MCF 10A (cell line): ENCODE data around the gene TLNRD1. TPM values are rescaled to one million over a fixed set of nuclear protein-coding genes. Genes with fewer than 3 reads are reported as not detected.

Experiments used
- BruUV-seq: library from RNA; stranded (reverse); fragments of 400-500 nt; replicated peaks from 2 replicates; lab custom pipeline; 2021; lab: Mats Ljungman, UMichigan
- CTCF ChIA-PET: fragments of 300-600 bp; sonication (Branson Sonifier 250); formaldehyde crosslinking; extraction: SDS; loops from one replicate; lab custom pipeline; 2021; ENCODE audit warnings: antibody characterized with exemption, inconsistent platforms; lab: Yijun Ruan, JAX
- POLR2A ChIA-PET: fragments of 300-600, 350-650 bp; sonication (Branson Sonifier 250); formaldehyde crosslinking; extraction: SDS; loops from one replicate; lab custom pipeline; 2020; ENCODE audit warnings: antibody characterized with exemption, inconsistent platforms; lab: Yijun Ruan, JAX
- DNase-seq: peaks from one replicate; pipeline ENCODE4 v3.0.0-alpha.2; 2018; ENCODE audit not compliant: unreplicated experiment
- H3K27ac Mint-ChIP-seq: one replicate; pipeline ENCODE4 v1.8.0; 2022; ENCODE audit warnings: mild to moderate bottlenecking, low read depth, mixed read lengths; ENCODE audit not compliant: unreplicated experiment
- H3K27me3 Mint-ChIP-seq: one replicate; pipeline ENCODE4 v1.8.0; 2022; ENCODE audit warnings: mixed read lengths; ENCODE audit not compliant: insufficient read depth, unreplicated experiment
- H3K36me3 Mint-ChIP-seq: one replicate; pipeline ENCODE4 v1.8.0; 2022; ENCODE audit warnings: mild to moderate bottlenecking, moderate library complexity, mixed read lengths; ENCODE audit not compliant: insufficient read depth, unreplicated experiment
- H3K4me1 Mint-ChIP-seq: one replicate; pipeline ENCODE4 v1.8.0; 2022; ENCODE audit warnings: mixed read lengths; ENCODE audit not compliant: insufficient read depth, unreplicated experiment
- H3K4me3 Mint-ChIP-seq: one replicate; pipeline ENCODE4 v1.8.0; 2022; ENCODE audit warnings: mild to moderate bottlenecking, moderate library complexity, mixed read lengths; ENCODE audit not compliant: unreplicated experiment
- H3K9me3 Mint-ChIP-seq: one replicate; pipeline ENCODE4 v1.8.0; 2022; ENCODE audit warnings: mixed read lengths; ENCODE audit not compliant: unreplicated experiment
- CTCF ChIP-seq: fragments of 200-600 bp; IDR thresholded peaks from one replicate; pipeline ENCODE4 v1.8.0; 2022; ENCODE audit warnings: antibody characterized with exemption, mild to moderate bottlenecking; ENCODE audit not compliant: unreplicated experiment
- intact Hi-C: fragments of 100-400 bp; cut with micrococcal nuclease; formaldehyde crosslinking; loops from 2 replicates; pipeline ENCODE4 v1.14.1; 2022
- total RNA-seq: library from RNA; stranded (reverse); gene quantifications from 2 replicates; pipeline ENCODE4 v1.2.3, GENCODE V29; 2022

Gene TLNRD1
- total RNA-seq, 1 experiment from 2014 or later: 17.1 TPM

DNA sequence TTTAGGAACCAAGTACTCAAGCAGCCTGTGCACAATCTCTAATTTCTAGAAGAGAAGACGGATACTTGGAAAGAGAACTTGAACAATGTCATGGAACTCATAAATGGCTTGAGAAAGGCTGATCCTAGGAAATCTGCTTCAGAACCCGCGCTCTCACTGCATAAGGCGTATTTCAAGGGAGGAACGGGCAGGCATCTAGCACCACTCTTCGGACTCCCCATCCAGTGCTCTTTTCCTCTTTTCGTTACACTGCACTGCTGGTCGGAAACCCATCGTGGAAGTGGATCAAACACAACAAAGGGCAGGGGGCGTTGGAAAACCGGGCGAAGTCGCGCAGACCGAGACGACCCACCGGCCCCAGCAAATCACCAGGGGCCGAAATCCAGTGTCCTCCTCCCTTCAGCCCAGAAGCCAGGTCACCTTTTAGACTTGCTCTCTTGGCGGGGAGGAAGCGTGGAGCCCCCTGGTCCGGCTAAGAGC lies 539 bp upstream of the TLNRD1 start:
- peaks cover 21% of the 10 kb centered on the region for H3K4me1 Mint-ChIP-seq
- TF ChIP-seq CTCF: no peak
- no TSS peak for BruUV-seq

DNA sequence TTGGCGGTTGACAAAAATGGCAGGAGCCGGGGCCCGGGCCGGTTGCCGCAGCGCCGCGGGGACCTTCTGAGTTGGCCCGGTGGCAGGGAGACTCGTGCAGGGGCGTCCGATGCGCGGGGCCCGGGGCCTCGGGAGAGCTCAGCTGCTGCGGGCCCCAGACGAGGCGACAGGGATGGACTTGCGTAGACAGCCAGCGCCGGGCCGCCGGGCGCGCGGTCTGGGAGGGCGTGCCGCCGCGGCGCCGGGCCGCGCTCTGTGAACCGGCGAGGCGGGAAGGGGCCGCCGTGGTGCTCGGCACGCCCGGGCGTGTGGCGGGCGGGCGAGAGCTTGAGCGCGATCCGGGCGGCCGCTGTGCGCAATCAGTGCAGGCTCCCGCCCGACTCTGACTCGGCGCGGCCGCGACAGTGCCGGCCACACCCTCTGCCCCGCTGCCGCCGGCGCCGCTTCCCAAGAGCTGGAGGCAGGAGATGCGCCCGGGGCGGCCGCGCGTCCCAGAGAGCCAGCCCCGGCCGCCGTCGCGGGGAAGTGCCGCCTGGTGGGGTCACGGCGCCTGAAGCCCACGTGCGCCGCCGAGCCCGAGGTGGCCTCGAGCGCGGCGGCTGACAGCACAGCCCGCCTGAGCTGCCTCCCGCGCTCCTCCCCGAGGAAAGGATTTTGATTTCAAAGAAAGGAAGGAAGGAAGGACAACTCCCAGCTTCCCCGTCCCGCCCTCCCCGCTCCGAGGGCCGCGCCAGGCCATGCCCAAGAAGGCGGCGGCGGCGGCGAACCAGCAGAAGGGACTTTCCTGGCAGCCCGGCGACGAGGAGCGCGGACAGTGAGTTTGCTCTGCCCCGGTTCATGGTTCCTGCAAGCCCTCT lies 657 bp downstream of the TLNRD1 start:
- Mint-ChIP-seq H3K27me3 (no peaks in the 10 kb centered on the region), H3K4me1 (peaks cover 25% of the 10 kb centered on the region), H3K36me3 (peaks cover 15% of the 10 kb centered on the region), H3K4me3 (peak overlapping the region; percentile 82), H3K27ac (peak overlapping the region; percentile 64), H3K9me3 (no peaks in the 10 kb centered on the region)
- ChIA-PET CTCF (interaction anchor here (0.6 to 1.3 kb wide), 7 partner anchors 11 to 838 kb away, joined by 3 to 5 read pairs (median 3); no protein-coding TSS in a partner anchor), POLR2A (interaction anchor here (0.5 to 4.1 kb wide), 20 partner anchors 10 to 1049 kb away, joined by 3 to 76 read pairs (median 3); partner anchors contain the start of genes ABHD17C and MESD)
- TF ChIP-seq CTCF: no peak
- no TSS peak for BruUV-seq
- DNase-seq: peak; percentile 47
- intact Hi-C loops: loop anchor here (2.0 to 5.0 kb wide), 2 partner anchors 106 to 265 kb away; no protein-coding TSS in a partner anchor

More for the DNA sequence above, 539 bp upstream of the TLNRD1 start:
- peak overlapping the region; percentile 82 for H3K4me3 Mint-ChIP-seq
- H3K27ac Mint-ChIP-seq: peak overlapping the region; percentile 64
- peak; percentile 15 for DNase-seq
- CTCF ChIA-PET: no interaction called here
- no peaks in the 10 kb centered on the region for H3K27me3 Mint-ChIP-seq
- H3K36me3 Mint-ChIP-seq: peaks cover 15% of the 10 kb centered on the region
- intact Hi-C loops: loop anchor here (2.0 to 5.0 kb wide), 2 partner anchors 107 to 267 kb away; no protein-coding TSS in a partner anchor
- POLR2A ChIA-PET: interaction anchor here (0.6 to 4.1 kb wide), 5 partner anchors 10 to 1812 kb away, joined by 3 to 76 read pairs (median 3); partner anchors contain the start of gene MESD
- no peaks in the 10 kb centered on the region for H3K9me3 Mint-ChIP-seq

DNA sequence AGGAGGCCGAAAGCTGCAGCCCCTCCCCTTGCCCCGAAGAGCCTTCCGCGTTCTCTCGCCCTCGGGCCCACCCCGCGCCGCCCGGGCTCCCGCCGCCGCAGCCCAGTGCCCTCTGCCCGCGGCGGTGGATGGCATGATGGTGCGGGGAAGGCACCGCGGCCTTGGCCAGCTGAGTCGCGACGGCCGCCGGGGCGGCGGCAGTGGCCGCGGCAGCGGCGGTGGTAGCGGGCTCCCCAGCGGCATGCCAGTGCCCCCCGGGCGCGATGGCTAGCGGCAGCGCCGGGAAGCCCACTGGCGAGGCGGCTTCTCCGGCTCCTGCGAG lies 1.2 kb downstream of the TLNRD1 start:
- ChIA-PET CTCF (interaction anchor here (0.6 to 1.3 kb wide), 6 partner anchors 11 to 838 kb away, joined by 3 to 5 read pairs (median 3); no protein-coding TSS in a partner anchor), POLR2A (interaction anchor here (0.5 to 4.1 kb wide), 15 partner anchors 9 to 1049 kb away, joined by 3 to 76 read pairs (median 4); partner anchors contain the start of genes ABHD17C and MESD)
- intact Hi-C loops: loop anchor here (5.0 kb wide), 1 partner anchor 105 kb away; no protein-coding TSS in a partner anchor
- no TSS peak for BruUV-seq
- Mint-ChIP-seq H3K9me3 (no peaks in the 10 kb centered on the region), H3K4me3 (peak overlapping the region; percentile 82), H3K4me1 (peaks cover 25% of the 10 kb centered on the region), H3K27me3 (no peaks in the 10 kb centered on the region), H3K36me3 (peaks cover 15% of the 10 kb centered on the region), H3K27ac (no peak overlapping the region)
- no peak for TF ChIP-seq CTCF
- DNase-seq: no peak
